Fibroblast of gingiva (primary cell): ENCODE measurements around the gene FAM184B.
"Not testable (repeated sequence)": the region's sequence is repeated elsewhere in the genome, so short reads cannot be mapped to it uniquely, and the experiment has no call there.

Experiments
- DNase-seq: peaks from one replicate; pipeline ENCODE4 v3.0.0-alpha.2; 2011; ENCODE audit warnings: low read depth

The FAM184B gene

DNA sequence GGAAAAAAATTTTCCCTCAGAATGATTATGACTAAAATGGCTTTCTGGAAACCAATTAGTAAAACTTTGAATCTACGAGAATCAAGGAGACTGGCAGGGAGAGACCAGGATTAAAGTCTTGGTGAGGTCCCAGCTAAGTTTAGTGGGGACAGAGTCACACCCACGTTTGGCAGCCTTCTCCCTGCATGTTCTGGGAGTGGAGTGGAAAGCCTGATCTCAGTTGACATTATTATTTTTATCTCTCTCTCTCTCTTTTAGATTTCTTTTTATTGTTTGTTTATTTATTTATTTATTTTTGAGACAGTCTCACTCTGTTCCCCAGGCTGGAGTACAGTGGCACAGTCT is 99.2 kb downstream of the FAM184B start:
- no peak for DNase-seq

DNA sequence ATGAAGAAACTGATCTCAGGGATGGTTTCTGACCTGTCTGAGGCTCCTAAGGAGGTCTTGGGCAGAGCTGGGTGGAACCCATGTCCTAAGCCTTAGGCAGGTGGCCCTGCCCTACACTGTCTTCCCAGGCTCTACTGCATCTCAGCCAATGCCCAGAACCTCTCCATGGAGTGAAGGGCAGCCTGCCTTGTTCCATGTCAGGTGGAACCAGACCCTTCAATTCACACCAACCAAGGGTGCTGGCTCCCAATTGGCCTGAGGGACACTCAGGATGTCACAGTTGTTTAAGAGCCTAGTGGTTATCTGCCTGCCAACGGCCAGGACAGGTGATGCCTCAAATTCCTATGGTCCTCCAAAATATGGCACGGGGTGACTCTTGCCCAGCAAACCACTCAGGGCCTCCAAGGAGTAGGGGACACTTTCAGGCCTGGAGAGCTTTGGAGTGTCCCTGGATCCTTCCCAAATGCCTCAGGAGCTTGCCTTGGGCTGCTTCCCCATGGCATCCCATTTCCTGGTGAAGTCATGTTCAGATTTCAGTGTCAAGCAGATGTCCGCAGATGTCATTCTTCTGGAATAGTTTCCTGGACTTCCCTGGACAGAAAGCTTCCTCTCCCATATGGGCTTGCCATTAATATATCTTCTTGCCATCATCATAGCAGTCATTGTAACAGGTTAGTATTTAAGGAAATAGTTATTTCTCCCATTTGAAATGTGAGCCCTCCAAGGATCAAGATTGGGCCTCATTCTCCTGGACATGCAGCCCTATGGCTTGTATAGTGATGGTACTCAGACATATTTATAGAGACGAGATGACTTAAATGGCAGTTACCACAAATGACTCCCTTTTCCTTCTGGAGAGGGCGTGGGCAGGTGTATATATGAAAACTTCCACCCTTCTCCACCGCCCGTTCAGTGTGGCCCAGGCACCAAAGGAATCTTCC is 99.9 kb downstream of the FAM184B start:
- DNase-seq = no peak

DNA sequence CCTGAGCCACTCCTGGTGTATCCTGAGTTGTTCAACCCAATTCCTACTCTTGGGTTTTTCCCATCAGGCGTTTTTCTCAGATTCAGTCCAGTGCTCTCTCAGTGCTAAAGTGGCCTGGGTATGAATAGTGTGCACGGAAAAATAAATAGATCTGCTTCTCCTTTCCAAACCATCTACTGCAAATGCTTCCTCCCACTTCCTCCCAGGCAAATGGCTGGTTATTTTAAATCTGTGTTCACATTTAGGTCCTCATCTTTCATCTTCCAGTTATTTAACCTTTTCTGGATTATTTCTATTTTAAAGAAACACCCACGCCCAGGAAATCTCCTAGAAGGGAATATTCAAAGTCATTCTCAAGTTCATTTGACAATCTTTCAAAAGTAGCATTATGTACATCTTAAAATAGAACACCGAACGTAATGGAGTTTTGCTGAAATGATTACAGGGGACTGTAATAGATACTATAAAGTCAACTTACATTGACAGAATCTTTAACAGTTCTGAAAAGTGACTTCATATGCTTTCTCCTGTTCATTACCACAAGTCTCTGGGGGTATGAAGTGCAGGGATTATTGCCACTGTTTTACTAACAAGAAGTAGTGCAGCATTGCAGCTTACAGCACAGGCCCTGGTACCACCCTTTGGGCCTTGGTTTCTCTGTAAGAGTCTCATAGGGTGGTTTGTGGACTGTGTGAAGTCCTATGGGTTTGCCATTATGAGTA is 100.7 kb downstream of the FAM184B start:
- no peak for DNase-seq

DNA sequence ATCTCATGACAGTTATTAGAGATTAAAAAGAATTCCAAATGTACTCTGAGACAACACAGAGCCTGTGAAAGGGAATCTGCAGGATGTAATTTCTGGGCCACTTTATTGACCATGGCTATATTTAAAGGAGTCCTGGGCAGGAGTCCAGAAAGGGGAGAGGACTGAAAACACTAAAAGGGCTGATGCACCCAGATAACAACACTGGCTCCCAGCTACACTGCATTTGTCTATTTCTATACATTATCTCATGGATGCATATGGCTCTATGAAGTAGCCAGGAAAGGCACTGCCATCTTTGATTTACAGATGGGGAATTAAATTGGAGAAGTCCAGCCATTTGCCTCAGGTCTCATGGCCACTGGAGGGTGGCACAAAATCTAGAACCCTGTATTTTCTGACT is 111.0 kb downstream of the FAM184B start:
- DNase-seq = no peak

DNA sequence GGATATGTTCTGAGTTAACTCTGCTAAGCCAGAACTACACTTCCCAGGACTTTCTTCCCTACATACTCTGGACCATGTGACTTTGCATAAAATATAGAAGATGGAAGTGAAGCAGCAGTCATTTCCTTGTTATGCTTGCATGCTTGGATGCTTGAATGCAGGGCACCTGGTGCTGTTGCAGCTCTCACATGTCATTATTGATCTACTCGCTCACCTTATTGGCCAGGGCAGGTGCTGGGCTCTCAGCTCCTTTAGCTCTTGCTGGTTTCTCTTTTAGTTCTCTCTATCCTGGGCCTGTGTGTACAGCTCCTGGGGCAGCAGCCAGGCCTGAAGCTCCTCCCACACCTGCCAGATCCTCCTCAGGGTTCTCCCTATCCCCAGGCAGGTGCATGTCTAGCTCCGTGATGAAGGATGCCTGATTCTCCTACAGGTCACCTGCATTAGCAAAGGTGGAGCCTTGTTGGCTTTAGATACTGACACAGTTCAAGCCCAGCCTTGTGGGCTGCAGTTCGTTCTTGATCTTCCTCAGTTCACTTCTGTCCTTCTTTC is 113.7 kb downstream of the FAM184B start:
- no peak for DNase-seq

DNA sequence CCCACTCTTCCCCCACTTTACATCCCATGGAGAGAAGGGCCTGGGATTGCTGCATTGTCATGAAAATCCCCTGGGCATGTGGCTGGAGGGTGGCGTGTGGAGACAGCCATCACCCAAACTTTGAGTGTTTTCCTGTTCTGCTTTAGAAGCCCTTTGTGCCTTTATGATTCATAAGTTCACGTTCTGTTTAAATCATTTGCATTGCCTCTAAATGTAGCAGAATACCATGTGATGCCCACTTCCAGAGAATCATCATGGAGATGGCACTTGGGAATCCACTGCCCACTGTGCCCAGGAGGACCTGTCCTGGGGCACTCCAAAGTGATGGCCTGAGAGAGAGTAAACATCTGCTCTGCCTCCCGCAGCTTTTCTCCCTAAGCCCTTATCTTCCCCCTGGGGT is 114.2 kb downstream of the FAM184B start:
- no peak for DNase-seq

DNA sequence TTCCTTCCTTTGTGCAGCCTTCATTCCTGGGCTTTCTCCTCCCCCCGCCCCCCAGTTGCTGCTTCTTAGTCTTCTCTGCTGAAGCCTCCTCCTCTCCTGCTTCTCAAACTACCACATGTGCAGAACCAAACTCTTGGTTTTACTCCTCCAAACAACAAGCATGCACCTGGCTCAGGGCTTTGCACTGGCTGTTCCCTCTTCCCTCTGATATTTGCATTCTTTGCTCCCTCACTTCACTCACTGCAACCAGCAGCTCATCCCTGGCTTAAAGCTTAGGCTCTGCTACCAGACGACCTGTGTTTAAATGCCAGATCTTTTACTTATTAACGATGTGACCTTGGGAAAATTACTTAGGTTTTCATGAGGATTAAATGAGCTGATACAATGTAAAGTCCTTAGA is 115.6 kb downstream of the FAM184B start:
- no peak for DNase-seq

DNA sequence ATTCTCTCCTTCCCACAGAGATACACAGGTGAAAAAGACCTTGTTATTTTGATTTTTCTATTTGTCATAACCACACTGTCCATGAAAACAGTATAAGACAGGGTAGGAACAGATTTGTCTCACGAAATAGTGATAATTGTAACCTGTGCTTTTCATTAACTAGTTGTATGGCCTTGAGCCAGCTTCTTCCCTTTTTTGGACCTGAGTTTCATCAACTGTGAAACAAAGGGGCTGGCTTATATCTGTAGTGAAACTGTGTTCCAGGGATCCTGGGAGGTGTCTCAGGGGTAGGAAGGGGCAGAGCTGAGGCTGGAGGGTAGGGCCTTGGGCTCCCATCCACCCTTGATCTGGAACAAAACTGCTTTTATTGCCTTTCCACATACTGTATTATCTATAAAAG is 116.1 kb downstream of the FAM184B start:
- DNase-seq = no peak

DNA sequence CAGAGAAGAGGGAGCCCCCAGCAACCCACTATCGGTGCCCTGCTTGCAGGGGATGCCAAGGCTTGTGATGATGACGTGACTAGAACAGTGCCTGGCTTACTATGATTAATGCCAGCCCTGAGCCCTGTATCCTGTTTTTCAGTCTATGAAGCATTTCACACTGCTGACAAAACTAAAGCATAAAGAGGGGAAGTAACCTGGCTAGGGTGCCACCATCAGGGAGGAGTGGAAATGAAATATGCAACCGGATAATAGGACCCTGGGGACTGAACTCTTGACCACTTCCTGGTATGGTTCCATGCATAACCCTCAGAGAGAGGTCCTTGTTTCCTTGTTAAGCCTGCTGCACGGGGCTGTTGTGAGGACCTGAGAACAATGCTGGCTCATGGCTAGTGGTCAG is 116.7 kb downstream of the FAM184B start:
- no peak for DNase-seq

DNA sequence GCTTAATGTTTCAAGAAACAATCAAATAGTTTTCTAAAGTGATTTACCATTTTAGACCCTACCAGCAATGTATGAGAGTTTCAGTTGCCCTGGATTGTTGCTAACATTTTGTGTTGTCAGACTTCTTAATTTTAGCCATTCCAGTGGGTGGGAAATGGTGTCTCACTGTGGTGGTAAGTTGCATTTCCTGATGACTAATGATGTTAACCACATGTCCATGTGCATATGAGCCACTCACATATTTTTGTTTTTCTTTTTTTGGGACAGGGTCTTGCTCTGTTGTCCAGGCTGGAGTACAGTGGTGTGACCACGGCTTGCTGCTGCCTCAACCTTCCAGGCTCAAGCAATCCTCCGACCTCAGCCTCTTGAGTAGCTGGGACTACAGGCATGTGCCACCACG is 118.7 kb downstream of the FAM184B start:
- no peak for DNase-seq

DNA sequence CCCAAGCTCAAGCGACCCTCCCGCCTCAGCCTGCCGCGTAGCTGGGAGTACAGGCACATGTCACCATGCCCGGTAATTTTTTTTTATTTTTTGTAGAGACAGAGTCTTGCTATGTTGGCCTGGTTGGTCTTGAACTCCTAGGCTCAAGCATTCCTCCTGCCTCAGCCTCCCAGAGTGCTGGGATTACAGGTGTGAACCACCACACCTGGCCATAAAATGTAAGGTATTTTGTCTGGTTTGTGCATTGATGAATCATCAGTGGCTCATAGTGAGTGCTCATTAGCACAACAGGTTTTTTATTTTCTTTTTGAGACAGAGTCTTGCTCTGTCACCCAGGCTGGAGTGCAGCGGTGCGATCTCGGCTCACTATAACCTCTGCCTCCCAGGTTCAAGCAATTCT is 122.2 kb downstream of the FAM184B start:
- not testable (repeated sequence) for DNase-seq

DNA sequence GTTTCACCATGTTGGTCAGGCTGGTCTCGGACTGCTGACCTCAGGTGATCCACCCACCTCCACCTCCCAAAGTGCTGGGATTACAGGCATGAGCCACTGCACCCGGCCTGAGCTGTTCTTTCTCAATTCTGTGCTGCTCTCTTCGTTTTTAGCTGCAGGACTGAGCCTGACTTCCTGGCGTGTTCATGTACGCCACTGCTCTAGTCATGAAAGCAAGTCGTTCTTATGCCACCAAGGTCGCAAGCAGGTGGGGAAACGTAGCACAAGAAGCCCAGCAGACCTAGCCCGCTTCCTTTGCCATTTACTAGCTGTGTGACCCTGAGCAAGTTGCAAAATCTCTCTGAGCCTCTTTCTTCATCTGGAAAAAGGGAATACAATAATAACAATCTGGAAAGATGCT is 123.6 kb downstream of the FAM184B start:
- DNase-seq = no peak

DNA sequence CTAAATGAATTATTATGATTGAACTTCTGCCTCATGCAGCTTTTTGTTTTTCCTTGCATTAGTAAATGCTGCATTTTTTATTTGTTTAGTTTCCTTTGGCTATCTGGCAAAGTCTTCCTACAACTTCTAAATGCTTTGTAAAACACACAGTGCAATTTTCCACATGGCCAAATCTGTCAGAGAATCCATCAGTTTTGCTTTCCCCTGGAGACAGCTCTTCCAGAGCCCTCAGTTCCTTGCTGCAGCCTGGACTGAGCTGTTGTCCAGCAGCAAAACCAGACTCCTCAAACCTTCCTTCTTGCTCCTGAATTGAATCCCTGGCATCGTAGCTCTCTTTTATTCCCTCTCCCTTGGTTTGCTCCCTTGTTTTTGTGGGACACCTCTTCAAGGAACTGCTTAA is 124.3 kb downstream of the FAM184B start:
- DNase-seq = no peak

DNA sequence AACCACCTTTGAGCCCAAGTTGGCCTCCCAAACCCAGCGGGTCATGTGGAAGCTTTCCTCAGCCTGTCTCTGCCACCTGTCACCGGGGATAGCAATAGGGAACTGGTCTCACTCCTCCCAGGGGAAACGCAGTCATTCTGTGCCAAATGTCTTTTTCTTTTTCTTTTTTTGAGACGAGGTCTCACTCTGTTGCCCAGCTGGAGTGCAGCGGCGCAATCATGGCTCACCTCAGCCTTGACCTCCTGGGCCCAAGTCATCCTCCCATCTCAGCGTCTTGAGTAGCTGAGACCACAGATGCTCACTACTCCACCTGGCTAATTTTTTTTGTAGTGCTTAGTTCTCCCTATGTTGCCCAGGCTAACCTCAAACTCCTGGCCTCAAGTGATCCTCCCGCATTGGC is 126.7 kb downstream of the FAM184B start:
- DNase-seq = no peak

DNA sequence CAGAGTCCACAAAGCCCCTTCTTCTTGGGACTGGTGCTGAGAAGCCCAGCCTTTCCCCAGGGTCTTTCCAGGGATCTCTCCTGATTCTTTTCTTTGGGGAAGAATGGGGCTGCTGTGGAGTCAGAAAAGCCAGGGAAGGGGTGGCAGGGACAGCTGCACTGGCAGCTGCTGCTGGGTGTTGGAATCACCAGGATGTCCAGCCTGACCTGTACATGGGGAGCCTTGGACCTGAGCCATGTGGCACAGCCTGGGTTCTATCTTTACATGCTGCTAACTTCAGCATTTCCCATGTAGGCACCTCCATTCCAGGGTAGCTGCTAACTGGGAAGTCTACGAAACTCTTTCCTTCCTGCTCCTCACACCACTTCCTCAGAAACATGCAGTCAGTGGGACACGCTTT is 131.0 kb downstream of the FAM184B start:
- DNase-seq = no peak

DNA sequence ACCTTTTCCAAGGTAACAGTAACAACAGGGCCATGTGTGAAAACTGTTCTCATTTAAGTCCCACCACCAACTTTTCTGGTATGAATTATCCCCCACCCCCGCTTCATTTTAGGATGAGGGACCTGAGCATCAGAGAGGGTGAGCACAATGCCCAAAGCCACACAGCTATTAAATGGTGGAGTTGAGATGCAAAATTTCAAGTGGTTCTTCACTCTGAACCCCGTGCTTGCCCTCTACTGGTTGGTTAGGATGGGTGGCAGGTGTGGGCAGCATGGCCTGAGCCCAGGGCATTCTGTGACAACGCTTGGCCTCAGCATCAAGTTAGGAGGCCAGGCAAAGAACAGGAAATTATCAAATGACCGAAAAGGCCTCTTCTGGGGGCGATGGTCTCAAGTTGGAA is 133.5 kb downstream of the FAM184B start:
- no peak for DNase-seq

DNA sequence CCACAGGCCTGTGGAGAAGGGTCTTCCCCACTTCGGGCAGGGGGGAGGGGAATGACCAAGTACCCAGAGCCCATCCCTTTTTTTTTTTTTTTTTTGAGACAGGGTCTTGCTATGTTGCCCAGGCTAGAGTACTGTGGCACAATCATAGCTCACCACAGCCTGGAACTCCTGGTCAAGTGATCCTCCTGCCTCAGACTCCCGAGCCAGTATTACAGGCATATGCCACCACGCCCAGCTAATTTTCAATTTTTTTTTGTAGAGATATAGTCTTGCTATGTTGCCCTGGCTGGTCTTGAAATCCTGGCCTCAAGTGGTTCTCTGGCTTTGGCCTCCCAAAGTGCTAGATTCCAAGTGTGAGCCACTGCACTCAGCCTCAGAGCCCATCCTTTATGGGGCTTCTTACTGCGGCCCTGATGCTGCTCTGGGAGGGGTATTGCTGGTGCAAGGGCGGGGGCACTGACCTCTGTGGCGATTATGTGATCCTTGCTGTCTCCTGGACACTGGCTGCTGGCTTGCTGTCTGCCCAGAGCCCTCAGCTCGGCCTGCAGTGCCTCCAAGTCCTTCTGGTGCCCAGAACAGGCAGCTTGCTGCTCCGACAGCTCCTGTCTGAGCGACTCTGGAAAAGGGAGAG is 134.1 kb downstream of the FAM184B start:
- DNase-seq = no peak

DNA sequence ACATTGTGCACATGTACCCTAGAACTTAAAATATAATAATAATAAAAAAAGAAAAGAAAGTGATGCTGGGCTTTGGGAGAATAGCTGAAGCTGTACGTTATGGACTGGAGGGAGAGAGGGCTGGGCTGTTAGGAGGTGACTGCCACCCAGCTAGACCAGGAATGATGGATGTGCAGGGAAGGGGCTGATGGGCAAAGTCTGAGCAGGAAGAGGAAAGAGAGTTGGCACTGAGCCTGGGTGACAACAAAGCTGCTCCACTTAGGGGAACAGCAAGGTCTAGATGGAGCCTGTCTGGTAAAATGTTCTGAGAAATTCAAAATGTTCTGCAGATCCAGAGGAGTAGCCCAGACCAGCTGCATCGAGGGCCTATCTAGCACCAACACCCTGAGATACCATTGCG is 134.7 kb downstream of the FAM184B start:
- no peak for DNase-seq

DNA sequence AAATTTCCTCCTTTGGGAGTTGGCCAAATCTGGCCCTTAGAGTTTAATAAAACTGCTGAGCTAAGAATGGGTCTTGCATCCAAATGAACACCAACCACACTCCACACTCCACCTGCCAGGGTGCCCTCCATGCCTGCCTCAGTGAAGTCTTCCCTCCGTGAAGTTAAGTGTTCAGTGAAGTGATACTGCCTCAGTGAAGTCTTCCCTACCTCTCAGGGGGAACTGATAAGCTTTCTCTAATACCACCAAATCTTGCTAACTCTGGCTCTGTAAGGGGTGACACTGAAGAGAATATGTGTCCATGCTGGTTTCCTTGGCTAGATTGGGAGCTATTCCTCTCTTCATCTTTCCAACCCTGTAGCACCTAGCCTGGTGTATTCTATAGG is 139.0 kb downstream of the FAM184B start:
- no peak for DNase-seq

DNA sequence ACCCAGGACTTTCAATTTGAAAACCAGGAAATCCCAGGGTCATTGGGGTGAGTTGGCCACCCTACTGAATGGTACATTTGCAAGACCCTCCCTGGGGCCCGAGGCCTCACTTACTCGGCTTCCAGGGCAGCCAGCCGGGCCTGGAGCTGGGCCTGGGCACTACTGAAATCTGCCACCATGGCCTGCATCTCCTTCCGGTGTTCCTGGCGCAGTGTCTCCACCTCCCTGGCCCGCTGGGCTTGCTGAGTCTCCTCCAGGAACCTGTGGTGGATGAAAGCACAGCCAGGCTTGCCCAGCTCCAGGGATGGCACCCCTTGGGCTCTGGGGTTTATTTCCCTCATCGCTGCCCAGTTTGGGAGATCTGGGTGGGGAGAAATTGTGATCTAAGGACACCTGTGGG is 142.3 kb downstream of the FAM184B start:
- DNase-seq = no peak

DNA sequence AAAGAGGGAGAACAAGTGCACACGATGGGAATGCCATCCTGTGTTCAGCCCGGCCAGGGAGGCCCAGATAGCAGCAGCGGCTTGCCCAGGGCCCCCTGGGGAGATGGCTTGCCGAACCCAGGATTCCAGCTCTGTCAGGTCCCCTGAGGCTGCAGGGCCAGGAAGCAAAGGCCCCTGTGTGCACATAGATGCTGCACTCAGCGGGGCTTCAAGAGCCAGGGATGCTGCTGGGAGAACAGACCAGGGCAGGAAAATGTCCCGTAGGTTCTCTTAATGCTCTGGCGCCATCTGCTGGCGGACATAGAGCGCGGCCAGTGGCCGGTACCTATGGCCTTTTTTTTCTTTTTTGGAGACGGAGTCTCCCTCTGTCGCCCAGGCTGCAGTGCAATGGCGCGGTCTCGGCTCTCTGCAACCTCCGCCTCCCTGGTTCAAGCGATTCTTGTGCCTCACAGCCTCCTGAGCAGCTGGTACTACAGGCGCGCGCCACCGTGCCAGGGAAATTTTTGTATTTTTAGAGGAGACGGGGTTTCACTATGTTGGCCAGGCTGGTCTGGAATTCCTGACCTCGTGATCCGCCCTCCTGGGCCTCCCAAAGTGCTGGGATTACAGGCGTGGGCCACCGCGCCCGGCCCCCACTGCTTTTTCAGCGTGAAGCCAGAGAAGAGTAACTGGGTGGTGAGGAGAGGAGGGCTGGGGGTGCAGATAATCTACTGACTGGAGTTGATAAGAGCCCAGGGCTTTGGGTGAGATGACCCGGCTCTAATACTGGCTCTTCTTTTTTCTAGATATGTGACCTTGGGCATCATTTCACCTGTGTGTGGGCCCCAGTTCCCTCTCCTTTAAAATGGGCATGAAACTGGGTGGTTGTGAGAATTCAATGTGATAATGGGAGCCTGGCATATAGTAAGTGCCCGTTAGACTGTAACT is 144.5 kb downstream of the FAM184B start:
- peak; percentile 63 for DNase-seq

DNA sequence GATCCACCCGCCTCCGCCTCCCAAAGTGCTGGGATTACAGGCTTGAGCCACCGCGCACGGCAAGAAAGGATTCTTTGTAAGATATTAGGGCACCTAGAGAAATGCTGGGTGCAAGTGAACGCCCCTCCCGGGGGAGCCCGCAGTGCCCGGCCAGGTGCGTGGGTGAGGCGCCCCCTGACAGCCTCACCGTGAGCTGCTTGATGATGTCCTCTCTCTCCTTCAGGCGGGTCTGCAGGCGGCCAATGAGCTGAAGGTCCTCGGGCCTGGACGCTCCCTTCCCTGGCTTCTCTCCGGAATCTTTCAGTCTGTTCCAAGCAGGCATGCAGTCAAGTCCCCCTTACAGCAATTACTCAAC is 145.1 kb downstream of the FAM184B start:
- no peak for DNase-seq
